Neural cell (in vitro differentiated cells): Measurements from ENCODE around the gene FGF1.

Source experiments
- CTCF ChIP-seq: fragments of 450-650 bp; IDR thresholded peaks from 2 replicates; pipeline ENCODE4 v1.5.1; 2014; ENCODE audit warnings: antibody characterized with exemption, mild to moderate bottlenecking, moderate library complexity; ENCODE audit not compliant: poor library complexity, severe bottlenecking
- EZH2 ChIP-seq: fragments of 200-600, 300-800 bp; shearing (Covaris generic), sonication (generic); IDR thresholded peaks from 2 replicates; pipeline ENCODE4 v1.6.1; 2014; ENCODE audit warnings: antibody characterized with exemption, low read length, borderline replicate concordance, mild to moderate bottlenecking; ENCODE audit not compliant: insufficient read depth, poor library complexity, severe bottlenecking
- MXI1 ChIP-seq: fragments of 450-650 bp; conservative IDR thresholded peaks from 2 replicates; pipeline ENCODE4 v1.6.1; 2014; ENCODE audit warnings: antibody characterized with exemption, mild to moderate bottlenecking; ENCODE audit not compliant: poor library complexity, severe bottlenecking
- POLR2AphosphoS5 ChIP-seq: IDR thresholded peaks from 2 replicates; pipeline ENCODE4 v1.6.1; 2012
- REST ChIP-seq: IDR thresholded peaks from 2 replicates; pipeline ENCODE4 v1.6.1; 2012; ENCODE audit warnings: borderline replicate concordance
- TAF1 ChIP-seq: IDR thresholded peaks from 2 replicates; pipeline ENCODE4 v1.6.1; 2012; ENCODE audit warnings: low read depth

DNA sequence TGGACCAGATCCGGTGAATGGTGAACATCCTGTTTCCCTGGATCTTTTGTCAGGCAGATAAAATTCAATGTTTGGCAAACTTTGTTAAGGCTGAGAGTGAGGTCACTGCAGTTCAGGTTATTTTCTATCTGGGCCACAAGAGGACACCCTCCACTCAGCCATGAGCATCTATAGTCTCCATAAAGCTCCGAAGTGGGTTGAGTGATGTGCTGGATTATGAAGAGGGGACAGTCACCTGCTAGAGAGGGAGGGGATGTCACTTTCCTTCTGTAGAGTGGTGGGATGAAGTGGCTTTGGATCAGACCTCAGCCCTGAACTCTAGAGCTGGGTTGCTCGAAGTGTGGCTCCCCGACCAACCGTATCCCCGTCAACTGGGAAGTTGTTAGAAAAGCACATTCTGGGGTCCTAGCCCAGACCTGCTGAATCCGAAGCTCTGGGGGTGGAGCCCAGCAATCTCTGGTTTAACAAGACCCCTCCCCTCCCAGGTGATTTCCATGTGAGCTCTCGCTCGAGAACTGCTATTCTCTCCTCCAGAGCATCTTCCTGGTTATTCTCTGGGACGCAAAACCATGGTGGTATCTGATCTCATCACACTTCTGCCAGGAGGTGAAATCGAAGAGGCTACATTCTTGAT lies 31.8 kb upstream of the FGF1 start:
- TF ChIP-seq CTCF = peak; percentile 82
- TF ChIP-seq MXI1 = no peak
- no peak for TF ChIP-seq EZH2
- no peak for TF ChIP-seq TAF1
- no peak for TF ChIP-seq POLR2AphosphoS5
- no peak for TF ChIP-seq REST
